HepG2 (cell line): ENCODE measurements around the gene RBPJ. TPM values are rescaled to one million over a fixed set of nuclear protein-coding genes. Genes with fewer than 3 reads are reported as not detected.

Source experiments
- ATAC-seq: fragments of 200-7000 bp; cut with Tn5 transposase; 3 replicates; pipeline ENCODE4 v1.9.1; 2020; ENCODE audit warnings: mild to moderate bottlenecking, moderate library complexity
- BruUV-seq: library from RNA; stranded (reverse); fragments of 400-500 nt; replicated peaks from 2 replicates; lab custom pipeline; 2021; lab: Mats Ljungman, UMichigan
- CTCF ChIA-PET: fragments of 300-600 bp; formaldehyde crosslinking; extraction: SDS; loops from one replicate; lab custom pipeline; 2021; ENCODE audit warnings: low total read pairs, inconsistent platforms, low intra/inter-chr PET ratio; lab: Yijun Ruan, JAX
- POLR2A ChIA-PET: fragments of 350-600 bp; sonication (Branson Sonifier 250); formaldehyde crosslinking; loops from one replicate; lab custom pipeline; 2020; ENCODE audit warnings: antibody characterized with exemption, inconsistent platforms; lab: Yijun Ruan, JAX
- DNase-seq: peaks from one replicate; pipeline ENCODE4 v3.0.0-alpha.2; 2015; ENCODE audit warnings: low spot score
- FAIRE-seq: peaks from 3 replicates; lab custom pipeline; 2011; peaks lifted over from hg19 to GRCh38; lab: Jason Lieb, UNC
- H2AFZ ChIP-seq: one replicate; pipeline ENCODE4 v1.6.1; 2011; ENCODE audit warnings: low read length, inconsistent platforms
- H3K27ac ChIP-seq: fragments of 300-600 bp; 3 replicates; pipeline ENCODE4 v1.8.0; 2011; ENCODE audit warnings: mixed run types, mild to moderate bottlenecking, mixed read lengths, low read length, inconsistent platforms; ENCODE audit not compliant: insufficient read depth; ENCODE audit errors: extremely low read length
- H3K27me3 ChIP-seq, 2 experiments: fragments of 200-600 bp in 1 of 2; 2 replicates in 1 of 2; 3 replicates in 1 of 2; pipeline versions ENCODE4 v1.6.0 to v1.8.0; 2011; ENCODE audit warnings: low read length in 2 of 2, mild to moderate bottlenecking in 2 of 2, moderate library complexity in 2 of 2, inconsistent platforms in 1 of 2; ENCODE audit not compliant: insufficient read depth in 2 of 2, control insufficient read depth in 1 of 2
- H3K36me3 ChIP-seq, 2 experiments: fragments of 200-600 bp in 1 of 2; replicated peaks in 1 of 2; 2 replicates in 1 of 2; 3 replicates in 1 of 2; pipeline versions ENCODE4 v1.5.1 to v1.8.0; 2011; ENCODE audit warnings: low read length in 2 of 2, inconsistent platforms in 1 of 2; ENCODE audit not compliant: insufficient read depth in 2 of 2, control insufficient read depth in 1 of 2
- H3K4me1 ChIP-seq: 2 replicates; pipeline ENCODE4 v1.5.1; 2012; ENCODE audit warnings: low read length, inconsistent platforms; ENCODE audit not compliant: insufficient read depth
- H3K4me2 ChIP-seq: 2 replicates; pipeline ENCODE4 v1.6.0; 2011; ENCODE audit warnings: low read depth, low read length, inconsistent platforms
- H3K4me3 ChIP-seq, 3 experiments: fragments of 200-600 bp in 1 of 3; sonication (generic), shearing (Covaris generic) in 1 of 3; replicated peaks in 1 of 3; 2 replicates each; pipeline ENCODE4 v1.5.1; 2011 to 2016; ENCODE audit warnings: low read length in 3 of 3, inconsistent platforms in 2 of 3, low read depth in 2 of 3, mild to moderate bottlenecking in 2 of 3, control low read depth in 1 of 3, mixed read lengths in 1 of 3; ENCODE audit not compliant: insufficient read depth in 1 of 3
- H3K79me2 ChIP-seq: one replicate; pipeline ENCODE4 v1.6.1; 2011; ENCODE audit warnings: low read length, inconsistent platforms; ENCODE audit not compliant: insufficient read depth
- H3K9ac ChIP-seq: 2 replicates; pipeline ENCODE4 v1.6.0; 2011; ENCODE audit warnings: mild to moderate bottlenecking, low read depth, low read length, inconsistent platforms; ENCODE audit not compliant: insufficient read depth
- H3K9me3 ChIP-seq: 2 replicates; pipeline ENCODE4 v1.5.1; 2012; ENCODE audit warnings: mild to moderate bottlenecking, low read length
- H4K20me1 ChIP-seq: 2 replicates; pipeline ENCODE4 v1.6.0; 2011; ENCODE audit warnings: inconsistent platforms, mild to moderate bottlenecking, low read length, moderate library complexity; ENCODE audit not compliant: insufficient read depth
- ISX ChIP-seq: sonication (generic); formaldehyde crosslinking; conservative IDR thresholded peaks from 2 replicates; pipeline ENCODE4 v1.5.0; 2020; ENCODE audit warnings: missing genetic modification reagents
- RBM39 ChIP-seq: fragments of 200-400 bp; formaldehyde crosslinking; IDR thresholded peaks from one replicate; pipeline ENCODE4 v1.6.1; 2018; ENCODE audit warnings: antibody characterized with exemption, mild to moderate bottlenecking, low read depth, low read length; ENCODE audit not compliant: poor library complexity, severe bottlenecking
- SKI ChIP-seq: fragments of 450-650 bp; IDR thresholded peaks from one replicate; pipeline ENCODE4 v1.6.1; 2018; ENCODE audit warnings: mild to moderate bottlenecking; ENCODE audit not compliant: partially characterized antibody
- SNRNP70 ChIP-seq: fragments of 200-400 bp; formaldehyde crosslinking; IDR thresholded peaks from 2 replicates; pipeline ENCODE4 v1.6.1; 2017; ENCODE audit warnings: mild to moderate bottlenecking, low read depth, low read length, moderate library complexity
- SRY ChIP-seq: sonication (generic); formaldehyde crosslinking; IDR thresholded peaks from 2 replicates; pipeline ENCODE4 v1.8.0; 2022; ENCODE audit warnings: mild to moderate bottlenecking, missing genetic modification reagents
- ZNF557 ChIP-seq: sonication (generic); formaldehyde crosslinking; IDR thresholded peaks from 2 replicates; pipeline ENCODE4 v1.4.0; 2020; ENCODE audit warnings: missing genetic modification reagents
- ZNF644 ChIP-seq: IDR thresholded peaks from 2 replicates; pipeline ENCODE4 v1.6.1; 2016; ENCODE audit warnings: low read depth
- WGBS: methylation state at CpG from one replicate; pipeline ENCODE4 v1.1.6; 2017; ENCODE audit warnings: low lambda C conversion rate; 5-methylcytosine and 5-hydroxymethylcytosine counted together
- in situ Hi-C: cut with HindIII; loops from 2 replicates; pipeline ENCODE4 v1.10.0; 2017; ENCODE audit warnings: low pct_unique_long_range_greater_than_20kb; ENCODE audit not compliant: extremely low pct_ligation_motif_present
- intact Hi-C: fragments of 100-400 bp; cut with micrococcal nuclease; formaldehyde crosslinking; loops from one replicate; pipeline ENCODE4 v1.10.0; 2022; ENCODE audit not compliant: unreplicated experiment
- polyA plus RNA-seq, 8 experiments: library from polyadenylated mRNA; depleted of rRNA in 3 of 8; stranded (reverse) in 7 of 8; unstranded in 1 of 8; fragments of >200 nt; fragmentation: Illumina TruSeq in 4 of 8; extraction: Trizol in 4 of 8; gene quantifications; 2 replicates each; pipeline versions ENCODE4 v1.2.1 to v1.2.3, GENCODE V29; 2011 to 2016; ENCODE audit warnings: low read depth in 4 of 8, missing spikeins in 1 of 8, mixed read lengths in 1 of 8; ENCODE audit not compliant: insufficient read depth in 1 of 8
- total RNA-seq, 5 experiments: library from RNA; depleted of rRNA; stranded (reverse); fragments of >200 nt; fragmentation: Illumina TruSeq; extraction: Trizol; gene quantifications; 2 replicates each; pipeline ENCODE4 v1.2.3, GENCODE V29; 2016; ENCODE audit warnings: low read depth in 1 of 5
- TF ChIP-seq, protein P1 (sequence below): fragments of 450-650 bp; IDR thresholded peaks from 2 replicates; pipeline ENCODE4 v1.6.1; 2016
- TF ChIP-seq, protein P2 (sequence below): sonication (generic); formaldehyde crosslinking; IDR thresholded peaks from 2 replicates; pipeline ENCODE4 v1.5.0; 2020; ENCODE audit warnings: missing genetic modification reagents
- TF ChIP-seq, protein P3 (sequence below): sonication (generic); formaldehyde crosslinking; IDR thresholded peaks from 2 replicates; pipeline ENCODE4 v1.8.0; 2022; ENCODE audit warnings: missing genetic modification reagents, mild to moderate bottlenecking, borderline replicate concordance
- TF ChIP-seq, protein P4 (sequence below): sonication (generic); formaldehyde crosslinking; IDR thresholded peaks from 2 replicates; pipeline ENCODE4 v1.5.0; 2020; ENCODE audit warnings: mild to moderate bottlenecking, missing genetic modification reagents, moderate library complexity

Gene RBPJ
- total and polyA plus RNA-seq, 2 of the 13 experiments (the other 11 are each of a cell fraction or from before 2014, with no cell fraction given) = 25.9 to 33.2 TPM

DNA sequence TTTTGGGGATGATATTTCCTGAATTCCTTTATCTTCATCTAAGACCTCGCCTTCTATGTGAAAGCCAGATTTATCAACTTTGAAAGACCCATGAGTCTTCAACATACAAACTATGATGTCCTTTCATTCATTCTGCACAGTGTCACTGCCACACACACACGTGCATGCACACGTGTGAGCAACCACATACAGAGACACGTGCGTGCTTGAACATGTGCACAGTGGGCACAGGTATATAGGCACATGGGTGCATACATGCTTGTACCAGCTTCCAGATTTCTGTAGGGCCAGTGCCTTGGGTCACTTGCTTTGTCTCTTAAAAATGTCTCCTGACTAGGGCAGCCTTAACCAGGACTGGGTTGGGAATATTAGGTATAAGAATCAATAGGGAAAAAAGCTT is 49.1 kb upstream of the RBPJ start:
- no peak for ATAC-seq
- Histone ChIP-seq H3K9ac (no peak overlapping the region), H3K27me3 (no peaks in the 10 kb centered on the region; a peak in 2 of 5 replicates)
- in situ Hi-C loops = no loop called here
- TF ChIP-seq SRY (CRISPR knock-in tag) = no peak
- TF ChIP-seq, protein P1, sequence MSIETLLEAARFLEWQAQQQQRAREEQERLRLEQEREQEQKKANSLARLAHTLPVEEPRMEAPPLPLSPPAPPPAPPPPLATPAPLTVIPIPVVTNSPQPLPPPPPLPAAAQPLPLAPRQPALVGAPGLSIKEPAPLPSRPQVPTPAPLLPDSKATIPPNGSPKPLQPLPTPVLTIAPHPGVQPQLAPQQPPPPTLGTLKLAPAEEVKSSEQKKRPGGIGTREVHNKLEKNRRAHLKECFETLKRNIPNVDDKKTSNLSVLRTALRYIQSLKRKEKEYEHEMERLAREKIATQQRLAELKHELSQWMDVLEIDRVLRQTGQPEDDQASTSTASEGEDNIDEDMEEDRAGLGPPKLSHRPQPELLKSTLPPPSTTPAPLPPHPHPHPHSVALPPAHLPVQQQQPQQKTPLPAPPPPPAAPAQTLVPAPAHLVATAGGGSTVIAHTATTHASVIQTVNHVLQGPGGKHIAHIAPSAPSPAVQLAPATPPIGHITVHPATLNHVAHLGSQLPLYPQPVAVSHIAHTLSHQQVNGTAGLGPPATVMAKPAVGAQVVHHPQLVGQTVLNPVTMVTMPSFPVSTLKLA = peak; percentile 96
- TF ChIP-seq, all 625 proteins: peak for 1
- no peak overlapping the region for H3K4me3 ChIP-seq
- H3K9me3 ChIP-seq = no peaks in the 10 kb centered on the region
- no peak overlapping the region for H3K4me2 ChIP-seq
- FAIRE-seq = no peak
- BruUV-seq = no TSS peak
- no peaks in the 10 kb centered on the region for H3K4me1 ChIP-seq
- 23% methylated on average over 5 of the region's 5 CpGs for WGBS
- H3K79me2 ChIP-seq = no peaks in the 10 kb centered on the region
- intact Hi-C loops = no loop called here
- H3K36me3 ChIP-seq = no peaks in the 10 kb centered on the region
- no peak overlapping the region for H3K27ac ChIP-seq
- ChIA-PET POLR2A (no interaction called here), CTCF (no interaction called here)
- no peak overlapping the region for H2AFZ ChIP-seq
- no peaks in the 10 kb centered on the region for H4K20me1 ChIP-seq
- DNase-seq = no peak

DNA sequence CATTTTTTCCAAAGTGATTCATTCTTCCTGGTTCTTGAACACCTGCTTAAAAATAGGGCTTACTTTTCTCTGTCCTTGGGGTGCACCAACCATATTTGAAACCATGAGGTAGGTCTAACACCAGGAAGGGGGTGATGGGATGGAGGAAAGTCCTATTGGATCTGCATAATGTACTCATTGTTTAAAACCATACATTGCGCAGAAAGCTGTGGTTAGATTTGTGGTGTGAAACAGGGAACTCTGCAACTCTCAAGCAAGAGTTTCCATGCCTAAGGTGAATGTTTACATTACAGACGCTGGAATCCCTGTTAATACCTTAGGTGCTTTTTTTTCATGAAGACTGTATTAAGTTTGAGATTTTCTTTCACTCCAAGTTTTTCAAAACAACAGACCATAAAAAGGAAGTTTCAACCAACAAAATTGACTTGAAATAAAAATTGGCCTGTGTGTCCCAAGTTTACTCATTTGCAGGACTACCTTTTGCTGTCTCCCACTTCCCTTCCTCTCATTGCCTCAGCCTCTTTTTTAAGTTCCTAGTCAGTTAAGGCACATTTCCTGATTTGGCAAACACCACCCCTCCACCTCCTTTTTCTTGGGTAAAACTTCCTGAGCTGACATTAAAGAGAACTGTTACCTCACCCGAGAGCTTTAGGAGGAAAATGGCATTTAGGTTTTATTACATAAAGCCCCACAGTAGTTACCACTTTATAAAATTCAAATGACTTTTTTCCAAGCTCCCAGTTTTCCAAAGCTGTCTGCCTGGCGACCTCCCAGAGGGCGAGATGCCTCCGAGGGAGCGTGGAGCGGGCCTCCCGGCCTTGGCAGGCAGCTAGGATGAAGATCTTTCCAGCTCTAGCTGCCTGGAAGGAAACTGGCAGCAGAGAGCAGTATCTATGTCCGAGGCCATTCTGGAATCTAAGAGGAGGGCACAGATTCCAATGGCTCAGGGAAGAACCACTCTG is 47.9 kb upstream of the RBPJ start:
- WGBS = 28% methylated on average over 9 of the region's 10 CpGs
- TF ChIP-seq ZNF557 (CRISPR knock-in tag) (no peak), RBM39 (no peak), ISX (CRISPR knock-in tag) (no peak), SKI (no peak), SNRNP70 (no peak), ZNF644 (no peak)
- TF ChIP-seq, protein P2, sequence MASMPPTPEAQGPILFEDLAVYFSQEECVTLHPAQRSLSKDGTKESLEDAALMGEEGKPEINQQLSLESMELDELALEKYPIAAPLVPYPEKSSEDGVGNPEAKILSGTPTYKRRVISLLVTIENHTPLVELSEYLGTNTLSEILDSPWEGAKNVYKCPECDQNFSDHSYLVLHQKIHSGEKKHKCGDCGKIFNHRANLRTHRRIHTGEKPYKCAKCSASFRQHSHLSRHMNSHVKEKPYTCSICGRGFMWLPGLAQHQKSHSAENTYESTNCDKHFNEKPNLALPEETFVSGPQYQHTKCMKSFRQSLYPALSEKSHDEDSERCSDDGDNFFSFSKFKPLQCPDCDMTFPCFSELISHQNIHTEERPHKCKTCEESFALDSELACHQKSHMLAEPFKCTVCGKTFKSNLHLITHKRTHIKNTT (CRISPR knock-in tag) = no peak
- TF ChIP-seq, protein P3, sequence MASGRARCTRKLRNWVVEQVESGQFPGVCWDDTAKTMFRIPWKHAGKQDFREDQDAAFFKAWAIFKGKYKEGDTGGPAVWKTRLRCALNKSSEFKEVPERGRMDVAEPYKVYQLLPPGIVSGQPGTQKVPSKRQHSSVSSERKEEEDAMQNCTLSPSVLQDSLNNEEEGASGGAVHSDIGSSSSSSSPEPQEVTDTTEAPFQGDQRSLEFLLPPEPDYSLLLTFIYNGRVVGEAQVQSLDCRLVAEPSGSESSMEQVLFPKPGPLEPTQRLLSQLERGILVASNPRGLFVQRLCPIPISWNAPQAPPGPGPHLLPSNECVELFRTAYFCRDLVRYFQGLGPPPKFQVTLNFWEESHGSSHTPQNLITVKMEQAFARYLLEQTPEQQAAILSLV (CRISPR knock-in tag) = no peak
- TF ChIP-seq, protein P4, sequence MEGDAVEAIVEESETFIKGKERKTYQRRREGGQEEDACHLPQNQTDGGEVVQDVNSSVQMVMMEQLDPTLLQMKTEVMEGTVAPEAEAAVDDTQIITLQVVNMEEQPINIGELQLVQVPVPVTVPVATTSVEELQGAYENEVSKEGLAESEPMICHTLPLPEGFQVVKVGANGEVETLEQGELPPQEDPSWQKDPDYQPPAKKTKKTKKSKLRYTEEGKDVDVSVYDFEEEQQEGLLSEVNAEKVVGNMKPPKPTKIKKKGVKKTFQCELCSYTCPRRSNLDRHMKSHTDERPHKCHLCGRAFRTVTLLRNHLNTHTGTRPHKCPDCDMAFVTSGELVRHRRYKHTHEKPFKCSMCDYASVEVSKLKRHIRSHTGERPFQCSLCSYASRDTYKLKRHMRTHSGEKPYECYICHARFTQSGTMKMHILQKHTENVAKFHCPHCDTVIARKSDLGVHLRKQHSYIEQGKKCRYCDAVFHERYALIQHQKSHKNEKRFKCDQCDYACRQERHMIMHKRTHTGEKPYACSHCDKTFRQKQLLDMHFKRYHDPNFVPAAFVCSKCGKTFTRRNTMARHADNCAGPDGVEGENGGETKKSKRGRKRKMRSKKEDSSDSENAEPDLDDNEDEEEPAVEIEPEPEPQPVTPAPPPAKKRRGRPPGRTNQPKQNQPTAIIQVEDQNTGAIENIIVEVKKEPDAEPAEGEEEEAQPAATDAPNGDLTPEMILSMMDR (CRISPR knock-in tag) = no peak

More for the DNA sequence above, 47.9 kb upstream of the RBPJ start:
- Histone ChIP-seq H3K27ac (no peak overlapping the region), H4K20me1 (no peaks in the 10 kb centered on the region), H3K4me3 (no peak overlapping the region), H3K4me1 (no peaks in the 10 kb centered on the region), H3K4me2 (no peak overlapping the region), H3K79me2 (no peaks in the 10 kb centered on the region), H2AFZ (no peak overlapping the region), H3K9ac (no peak overlapping the region), H3K9me3 (no peaks in the 10 kb centered on the region), H3K27me3 (peaks cover 0 to 2% of the 10 kb centered on the region in 2 experiments; a peak in 2 of 5 replicates), H3K36me3 (no peaks in the 10 kb centered on the region)
- no peak for ATAC-seq
- intact Hi-C loops = no loop called here
- FAIRE-seq = no peak
- CTCF ChIA-PET = no interaction called here
- peak; percentile 1 for DNase-seq
- no TSS peak for BruUV-seq
- in situ Hi-C loops = no loop called here
- POLR2A ChIA-PET = no interaction called here
